Stomach (tissue), 4 donors: ENCODE data around the gene SPARC.

ENCODE experiments used
- CTCF ChIP-seq, 7 experiments: fragments of 450-650 bp in 4 of 7; fragments of 200-600 bp in 3 of 7; sonication (generic) in 3 of 7; IDR thresholded peaks; one replicate each; pipeline ENCODE4 v1.5.1; 2016 to 2019; ENCODE audit warnings: antibody characterized with exemption in 7 of 7, control low read depth in 2 of 7, mild to moderate bottlenecking in 1 of 7
- EP300 ChIP-seq: sonication (generic); formaldehyde crosslinking; IDR thresholded peaks from one replicate; pipeline ENCODE4 v1.6.1; 2017; ENCODE audit warnings: antibody characterized with exemption

- TF ChIP-seq CTCF (IDR thresholded peaks at IDR 0.05) (no peak), EP300 (no peak)
Measured at GRCh38 chr5:151700296-151700695, 13.6 kb upstream of the SPARC start.
